Retinal pigment epithelial cell (primary cell): ENCODE results near the gene H2BK1.
A peak's percentile ranks its signal among the peaks of the same experiment; 100 is the strongest.

Experiments used
- DNase-seq: peaks from one replicate; pipeline ENCODE4 v3.0.0-alpha.2; 2010; ENCODE audit warnings: low read depth
- H3K4me3 ChIP-seq: 2 replicates; pipeline ENCODE4 v1.5.1; 2011; ENCODE audit warnings: mild to moderate bottlenecking, low read length, control low read depth, moderate library complexity
- CTCF ChIP-seq: conservative IDR thresholded peaks from 2 replicates; pipeline ENCODE4 v1.5.1; 2011; ENCODE audit warnings: low read depth, low read length, control low read depth, inconsistent platforms

H2BK1 gene

GRCh38 chr7:151208253-151208862, 1.9 kb downstream of the H2BK1 start:
- no peak overlapping the region for H3K4me3 ChIP-seq
- no peak for DNase-seq
- no peak for TF ChIP-seq CTCF

- H3K4me3 ChIP-seq = no peak overlapping the region
- DNase-seq = no peak
- no peak for TF ChIP-seq CTCF
Observed at GRCh38 chr7:151207804-151208203, 2.5 kb downstream of the H2BK1 start.

GRCh38 chr7:151207315-151207714, 3.0 kb downstream of the H2BK1 start:
- no peak overlapping the region for H3K4me3 ChIP-seq
- TF ChIP-seq CTCF = no peak
- DNase-seq = no peak

- TF ChIP-seq CTCF = no peak
- peak; percentile 2 for DNase-seq
- no peak overlapping the region for H3K4me3 ChIP-seq
Observed at GRCh38 chr7:151206914-151207313, 3.4 kb downstream of the H2BK1 start.

- H3K4me3 ChIP-seq = no peak overlapping the region
- no peak for TF ChIP-seq CTCF
- no peak for DNase-seq
Observed at GRCh38 chr7:151205730-151206129, 4.6 kb downstream of the H2BK1 start.

- DNase-seq = no peak
- no peak for TF ChIP-seq CTCF
- H3K4me3 ChIP-seq = no peak overlapping the region
Observed at GRCh38 chr7:151204383-151205032, 5.8 kb downstream of the H2BK1 start.

- no peak for DNase-seq
- no peak overlapping the region for H3K4me3 ChIP-seq
- no peak for TF ChIP-seq CTCF
Observed at GRCh38 chr7:151202836-151203235, 7.5 kb downstream of the H2BK1 start.
